T-cell (primary cell): Measurements from ENCODE around the gene AMER2. TPM values are rescaled to one million over a fixed set of nuclear protein-coding genes. Genes with fewer than 3 reads are reported as not detected.

Experiments used
- ATAC-seq, 4 experiments: fragments of 200-7000 bp in 3 of 4; fragments of 150-1000 bp in 1 of 4; cut with Tn5 transposase; replicated peaks in 1 of 4; 1 replicate in 3 of 4; 2 replicates in 1 of 4; pipeline ENCODE4 v1.10.0; 2021; ENCODE audit warnings: moderate library complexity in 3 of 4, mild to moderate bottlenecking in 2 of 4, moderate number of reproducible peaks in 1 of 4
- CTCF ChIA-PET, 2 donors: fragments of 300-600 bp; sonication (Branson Sonifier 250); formaldehyde crosslinking; loops; one replicate each; lab custom pipeline; 2022; ENCODE audit warnings: antibody characterized with exemption in 2 of 2; lab: Charles Lee
- POLR2A ChIA-PET, 2 donors: fragments of 300-600 bp; sonication (Branson Sonifier 250); formaldehyde crosslinking; loops; one replicate each; lab custom pipeline; 2022; ENCODE audit warnings: antibody characterized with exemption in 2 of 2; lab: Charles Lee
- DNase-seq, 35 experiments: peaks; one replicate each; pipeline versions ENCODE4 v3.0.0 to v3.0.0-alpha.2; 2013 to 2023
- H3K27ac ChIP-seq: one replicate; pipeline ENCODE4 v1.5.1; 2013; ENCODE audit warnings: low read length
- H3K27me3 ChIP-seq, 2 experiments: replicated peaks in 1 of 2; 1 replicate in 1 of 2; 2 replicates in 1 of 2; pipeline versions ENCODE4 v1.6.1 to v1.7.0; 2013; ENCODE audit warnings: low read length in 1 of 2, mixed read lengths in 1 of 2; ENCODE audit not compliant: control insufficient read depth in 2 of 2, insufficient read depth in 2 of 2; ENCODE audit errors: extremely low read depth in 1 of 2
- H3K36me3 ChIP-seq, 2 donors: 1 replicate in 1 of 2; 2 replicates in 1 of 2; pipeline versions ENCODE4 v1.6.1 to v1.7.0; 2013; ENCODE audit warnings: low read length in 1 of 2; ENCODE audit not compliant: control insufficient read depth in 2 of 2, insufficient read depth in 1 of 2; ENCODE audit errors: extremely low read depth in 1 of 2
- H3K4me1 ChIP-seq, 2 experiments: 1 replicate in 1 of 2; 2 replicates in 1 of 2; pipeline versions ENCODE4 v1.6.1 to v1.7.0; 2013; ENCODE audit warnings: low read length in 2 of 2, mixed read lengths in 1 of 2; ENCODE audit not compliant: insufficient read depth in 2 of 2, control insufficient read depth in 1 of 2; ENCODE audit errors: extremely low read depth in 1 of 2
- H3K4me3 ChIP-seq, 2 donors: 1 replicate in 1 of 2; 2 replicates in 1 of 2; pipeline versions ENCODE4 v1.5.1 to v1.7.0; 2013; ENCODE audit warnings: mild to moderate bottlenecking in 2 of 2, low read length in 1 of 2, moderate library complexity in 1 of 2; ENCODE audit not compliant: control insufficient read depth in 1 of 2; ENCODE audit errors: extremely low read depth in 1 of 2
- H3K9me3 ChIP-seq: 2 replicates; pipeline ENCODE4 v1.7.0; 2013
- H3K27ac Mint-ChIP-seq, 2 donors: one replicate each; pipeline ENCODE4 v1.8.0; 2020 to 2021; ENCODE audit warnings: mild to moderate bottlenecking in 2 of 2, mixed read lengths in 2 of 2
- H3K27me3 Mint-ChIP-seq, 2 donors: one replicate each; pipeline ENCODE4 v1.8.0; 2021 to 2022; ENCODE audit warnings: mixed read lengths in 2 of 2
- H3K36me3 Mint-ChIP-seq: one replicate; pipeline ENCODE4 v1.8.0; 2021; ENCODE audit warnings: mixed read lengths
- H3K4me1 Mint-ChIP-seq, 3 donors: one replicate each; pipeline ENCODE4 v1.8.0; 2020 to 2022; ENCODE audit warnings: mixed read lengths in 3 of 3, mild to moderate bottlenecking in 1 of 3
- H3K4me3 Mint-ChIP-seq, 3 donors: one replicate each; pipeline ENCODE4 v1.8.0; 2020 to 2022; ENCODE audit warnings: mild to moderate bottlenecking in 3 of 3, mixed read lengths in 3 of 3, moderate library complexity in 3 of 3
- H3K9me3 Mint-ChIP-seq, 3 donors: one replicate each; pipeline ENCODE4 v1.8.0; 2020 to 2022; ENCODE audit warnings: mixed read lengths in 3 of 3
- WGBS: methylation state at CpG from one replicate; pipeline ENCODE4 v1.1.5; 2013; ENCODE audit warnings: missing lambda C conversion rate; ENCODE audit not compliant: insufficient coverage; 5-methylcytosine and 5-hydroxymethylcytosine counted together
- total RNA-seq, 35 experiments: library from RNA in 6 of 35; stranded (reverse) in 6 of 35; fragments of 120-200 nt in 1 of 35; gene quantifications; one replicate each; pipeline versions ENCODE4 v1.2.1 to v1.2.4 and lab custom pipeline; 2013 to 2026

The AMER2 gene
- total RNA-seq, 5 donors from 2014 or later (not counting 1 experiment from before 2014, with no cell fraction given), result 0.03 TPM; not detected in 4

GRCh38 chr13:25213715-25214114 is 41.6 kb upstream of the AMER2 start:
- Mint-ChIP-seq H3K27me3 (peaks cover 2 to 9% of the 10 kb centered on the region in 2 donors), H3K27ac (no peak overlapping the region), H3K9me3 (no peaks in the 10 kb centered on the region), H3K4me3 (no peak overlapping the region), H3K4me1 (no peaks in the 10 kb centered on the region), H3K36me3 (no peaks in the 10 kb centered on the region)
- no peak overlapping the region for H3K4me3 ChIP-seq
- no peak for DNase-seq
- H3K27ac ChIP-seq, result no peak overlapping the region
- no peaks in the 10 kb centered on the region for H3K36me3 ChIP-seq
- WGBS, result 100% methylated on average over 1 of the region's 2 CpGs
- no peaks in the 10 kb centered on the region for H3K9me3 ChIP-seq
- no peaks in the 10 kb centered on the region for H3K4me1 ChIP-seq
- no peaks in the 10 kb centered on the region for H3K27me3 ChIP-seq
- ATAC-seq, result no peak
- CTCF ChIA-PET, result no interaction called here
- POLR2A ChIA-PET, result no interaction called here

GRCh38 chr13:25210842-25211569 is 38.9 kb upstream of the AMER2 start:
- H3K27me3 ChIP-seq, result peaks cover 0 to 2% of the 10 kb centered on the region in 2 experiments
- Mint-ChIP-seq H3K4me1 (no peaks in the 10 kb centered on the region), H3K36me3 (no peaks in the 10 kb centered on the region), H3K4me3 (no peak overlapping the region), H3K9me3 (no peaks in the 10 kb centered on the region), H3K27ac (no peak overlapping the region), H3K27me3 (peaks cover 0 to 10% of the 10 kb centered on the region in 2 donors)
- ChIA-PET POLR2A (no interaction called here), CTCF (no interaction called here)
- no peaks in the 10 kb centered on the region for H3K4me1 ChIP-seq
- 85% methylated on average over 5 of the region's 13 CpGs for WGBS
- H3K9me3 ChIP-seq, result no peaks in the 10 kb centered on the region
- no peak overlapping the region for H3K4me3 ChIP-seq
- ATAC-seq (no peak), DNase-seq (no peak)
- H3K27ac ChIP-seq, result no peak overlapping the region
- H3K36me3 ChIP-seq, result no peaks in the 10 kb centered on the region

DNA sequence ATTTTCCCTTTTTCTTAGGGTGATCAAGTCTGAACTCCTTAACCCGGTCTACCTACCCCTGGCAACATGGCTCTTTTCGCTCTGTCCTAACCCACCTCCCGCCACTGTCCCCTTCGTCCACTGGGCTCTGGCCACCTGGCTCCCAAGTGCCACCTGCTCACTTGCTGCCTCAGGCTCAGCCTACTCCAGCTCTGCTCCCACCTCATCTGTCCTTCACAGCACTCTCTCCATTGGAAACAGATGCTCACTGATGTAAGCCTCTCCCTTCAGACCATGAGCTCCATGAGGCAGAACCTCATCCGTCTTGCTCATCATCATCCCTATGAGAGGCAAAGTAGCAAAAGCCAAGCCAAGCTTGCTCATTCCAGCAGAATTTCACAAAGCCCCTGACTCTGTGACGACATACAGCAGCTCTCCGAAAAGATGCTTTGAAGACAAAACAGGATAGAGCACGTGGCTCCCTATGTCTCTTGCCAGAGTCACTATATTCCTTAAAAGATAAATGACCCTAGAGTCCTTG is 35.3 kb upstream of the AMER2 start:
- POLR2A ChIA-PET, result no interaction called here
- no peak overlapping the region for H3K27ac ChIP-seq
- ATAC-seq (no peak), DNase-seq (no peak)
- no peak overlapping the region for H3K4me3 Mint-ChIP-seq
- no peaks in the 10 kb centered on the region for H3K36me3 Mint-ChIP-seq
- H3K27ac Mint-ChIP-seq, result no peak overlapping the region
- peaks cover 0 to 16% of the 10 kb centered on the region in 2 experiments for H3K27me3 ChIP-seq
- H3K9me3 ChIP-seq, result no peaks in the 10 kb centered on the region
- WGBS, result 83% methylated on average over 7 of the region's 8 CpGs
- no peaks in the 10 kb centered on the region for H3K4me1 ChIP-seq
- no peaks in the 10 kb centered on the region for H3K9me3 Mint-ChIP-seq
- H3K36me3 ChIP-seq, result no peaks in the 10 kb centered on the region
- CTCF ChIA-PET, result no interaction called here
- H3K4me3 ChIP-seq, result no peak overlapping the region
- H3K27me3 Mint-ChIP-seq, result peaks cover 4 to 23% of the 10 kb centered on the region in 2 donors
- H3K4me1 Mint-ChIP-seq, result peaks cover 0 to 4% (median 0%) of the 10 kb centered on the region in 3 donors

DNA sequence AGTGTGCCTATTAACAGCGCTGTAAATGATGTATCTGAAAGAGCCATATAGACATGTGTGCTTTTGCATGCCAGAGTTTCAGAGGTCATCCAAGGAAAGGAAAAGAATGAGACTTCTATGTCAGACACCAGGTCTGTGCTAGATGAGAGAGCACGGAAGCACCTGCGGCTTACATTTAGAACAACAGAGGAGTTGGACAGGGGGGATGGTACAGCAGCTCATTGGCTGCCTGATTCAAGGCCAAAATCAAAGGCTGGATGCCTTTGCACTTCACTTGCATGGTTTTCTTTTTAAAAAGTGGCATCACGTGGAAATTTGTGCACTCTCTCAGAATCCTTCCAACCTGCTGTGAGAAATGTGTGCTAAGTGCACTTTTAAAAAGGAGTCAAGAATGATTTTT is 32.8 kb upstream of the AMER2 start:
- Mint-ChIP-seq H3K27ac (peak overlapping the region in 1 of 2 donors; percentile 70), H3K27me3 (peaks cover 13 to 30% of the 10 kb centered on the region in 2 donors), H3K9me3 (no peaks in the 10 kb centered on the region), H3K36me3 (no peaks in the 10 kb centered on the region), H3K4me3 (no peak overlapping the region), H3K4me1 (peaks cover 0 to 4% (median 0%) of the 10 kb centered on the region in 3 donors)
- 100% methylated on average over 3 of the region's 4 CpGs for WGBS
- Histone ChIP-seq H3K4me3 (no peak overlapping the region), H3K4me1 (no peaks in the 10 kb centered on the region), H3K36me3 (no peaks in the 10 kb centered on the region), H3K9me3 (no peaks in the 10 kb centered on the region), H3K27me3 (peaks cover 0 to 19% of the 10 kb centered on the region in 2 experiments), H3K27ac (no peak overlapping the region)
- peak in 10 of 35 experiments; percentile 1 to 28 (median 6) for DNase-seq
- CTCF ChIA-PET, result no interaction called here
- POLR2A ChIA-PET, result no interaction called here
- ATAC-seq, result peak in 3 of 4 experiments; percentile 60 to 75 (median 66)

GRCh38 chr13:25203127-25203740 is 31.1 kb upstream of the AMER2 start:
- WGBS, result 51% methylated on average over 11 of the region's 17 CpGs
- H3K27me3 ChIP-seq, result peaks cover 0 to 19% of the 10 kb centered on the region in 2 experiments
- Mint-ChIP-seq H3K9me3 (no peaks in the 10 kb centered on the region), H3K4me1 (peaks cover 0 to 4% (median 0%) of the 10 kb centered on the region in 3 donors), H3K36me3 (no peaks in the 10 kb centered on the region), H3K27me3 (peaks cover 13 to 33% of the 10 kb centered on the region in 2 donors), H3K27ac (no peak overlapping the region), H3K4me3 (no peak overlapping the region)
- H3K27ac ChIP-seq, result no peak overlapping the region
- no peaks in the 10 kb centered on the region for H3K9me3 ChIP-seq
- no peak for ATAC-seq
- ChIA-PET POLR2A (no interaction called here), CTCF (no interaction called here)
- H3K4me3 ChIP-seq, result no peak overlapping the region
- H3K4me1 ChIP-seq, result no peaks in the 10 kb centered on the region
- no peak for DNase-seq
- no peaks in the 10 kb centered on the region for H3K36me3 ChIP-seq

- H3K27ac Mint-ChIP-seq, result no peak overlapping the region
- no peak overlapping the region for H3K4me3 Mint-ChIP-seq
- ATAC-seq (no peak), DNase-seq (no peak)
- Histone ChIP-seq H3K36me3 (no peaks in the 10 kb centered on the region), H3K27me3 (peaks cover 0 to 17% of the 10 kb centered on the region in 2 experiments), H3K9me3 (no peaks in the 10 kb centered on the region), H3K4me3 (no peak overlapping the region), H3K27ac (no peak overlapping the region), H3K4me1 (no peaks in the 10 kb centered on the region)
- ChIA-PET POLR2A (no interaction called here), CTCF (no interaction called here)
- no peaks in the 10 kb centered on the region for H3K36me3 Mint-ChIP-seq
- H3K27me3 Mint-ChIP-seq, result peaks cover 20 to 36% of the 10 kb centered on the region in 2 donors
- WGBS, result no CpG with 5 or more reads among the region's 4 CpGs
- peaks cover 0 to 4% (median 0%) of the 10 kb centered on the region in 3 donors for H3K4me1 Mint-ChIP-seq
- H3K9me3 Mint-ChIP-seq, result no peaks in the 10 kb centered on the region
Observed at GRCh38 chr13:25200783-25201182, 28.7 kb upstream of the AMER2 start.
